ENCODE measurements around the gene SERPINB6. TPM values are rescaled to one million over a fixed set of nuclear protein-coding genes. Genes with fewer than 3 reads are reported as not detected.
"Not testable (repeated sequence)": the region's sequence is repeated elsewhere in the genome, so short reads cannot be mapped to it uniquely, and the experiment has no call there.

Gene SERPINB6
- polyA plus RNA-seq, 1 donor, result 89.2 TPM

DNA sequence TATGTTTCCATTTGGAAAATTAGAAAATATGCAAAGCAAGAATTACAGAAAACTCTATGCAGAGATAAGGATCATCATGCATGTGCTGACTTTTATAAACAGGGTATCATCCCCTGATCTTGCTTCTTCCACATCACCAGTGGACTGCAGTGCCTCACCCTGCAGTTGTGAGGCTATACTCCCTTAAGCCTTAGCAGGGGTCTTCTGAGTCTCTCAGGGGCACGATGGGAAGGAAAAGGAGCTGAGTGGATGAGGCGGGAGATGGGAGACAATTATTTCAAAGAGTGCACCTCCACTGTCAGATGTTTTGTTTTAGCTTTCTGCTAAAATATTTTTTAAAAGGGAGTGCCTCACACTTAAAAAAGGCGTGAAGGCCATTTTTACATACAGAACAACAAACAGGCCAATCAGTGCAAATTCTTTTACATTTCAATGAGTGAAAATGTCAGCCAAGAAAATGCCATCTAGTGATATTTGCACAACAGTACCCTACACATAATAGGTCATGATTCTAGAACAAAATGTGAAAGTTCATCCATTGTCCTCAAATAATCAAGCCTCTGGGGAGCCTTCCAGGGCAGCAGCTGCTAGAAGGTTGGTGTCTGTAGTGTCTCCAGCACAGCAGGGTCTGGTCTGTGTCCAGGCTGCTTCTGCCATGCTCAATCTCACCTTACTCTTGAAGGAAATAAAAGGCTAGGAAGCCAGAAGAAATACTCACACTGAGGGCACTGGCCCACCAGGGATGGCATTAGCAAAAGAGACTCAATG is 55.0 kb downstream of the SERPINB6 start:
- no peak for DNase-seq

DNA sequence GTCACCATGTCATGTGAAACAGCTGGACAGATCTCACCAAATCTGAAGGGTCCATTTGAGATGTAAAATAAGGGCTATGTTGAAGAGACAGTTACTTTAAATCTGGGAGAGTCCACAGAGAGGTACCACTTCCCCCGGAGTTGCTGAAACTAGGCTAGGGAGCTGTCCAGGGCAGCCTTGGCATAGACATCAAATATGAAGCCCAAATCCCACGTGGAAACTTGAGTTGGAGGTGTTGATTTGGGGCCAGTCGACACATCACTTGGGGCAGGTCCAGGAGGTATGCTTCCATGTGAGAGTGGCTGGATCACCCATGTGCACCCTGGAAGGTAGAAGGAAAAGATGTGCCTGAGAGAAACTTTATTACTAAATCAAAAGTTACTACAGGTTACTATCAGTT is 56.2 kb downstream of the SERPINB6 start:
- DNase-seq, result no peak

GRCh38 chr6:2914318-2914660 is 57.1 kb downstream of the SERPINB6 start:
- no peak for DNase-seq

DNA sequence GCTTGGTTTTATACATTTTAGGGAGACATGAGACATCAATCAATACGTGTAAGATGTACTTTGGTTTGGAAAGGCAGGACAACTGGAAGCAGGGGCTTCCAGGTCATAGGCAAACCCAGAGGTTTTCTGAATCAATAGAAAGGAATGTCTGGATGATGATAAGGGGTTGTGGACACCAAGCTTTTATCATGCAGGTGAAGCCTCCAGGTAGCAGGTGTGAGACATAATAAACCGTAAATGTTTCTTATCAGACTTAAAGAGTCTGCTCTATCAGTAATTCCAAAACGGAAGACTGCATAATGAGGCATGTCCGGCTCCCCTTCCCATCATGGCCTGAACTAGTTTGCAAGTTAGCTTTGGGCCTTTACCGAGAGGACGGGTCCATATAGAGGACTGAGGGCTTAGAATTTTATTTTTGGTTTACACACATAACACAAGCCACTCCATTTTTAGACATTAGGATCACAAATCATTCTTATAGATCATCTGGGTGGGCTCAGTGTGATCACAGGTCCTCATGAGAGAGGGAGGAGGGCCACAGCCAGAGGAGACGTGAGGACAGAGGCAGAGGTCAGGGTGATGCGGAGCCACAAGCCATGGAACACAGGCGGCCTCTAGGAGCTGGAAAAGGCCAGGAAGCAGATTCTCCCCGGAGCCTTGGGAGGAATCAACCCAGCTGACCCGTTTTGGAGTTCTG is 57.6 kb downstream of the SERPINB6 start:
- DNase-seq, result no peak

- no peak for DNase-seq
Observed at GRCh38 chr6:2911171-2911570, 60.2 kb downstream of the SERPINB6 start.

DNA sequence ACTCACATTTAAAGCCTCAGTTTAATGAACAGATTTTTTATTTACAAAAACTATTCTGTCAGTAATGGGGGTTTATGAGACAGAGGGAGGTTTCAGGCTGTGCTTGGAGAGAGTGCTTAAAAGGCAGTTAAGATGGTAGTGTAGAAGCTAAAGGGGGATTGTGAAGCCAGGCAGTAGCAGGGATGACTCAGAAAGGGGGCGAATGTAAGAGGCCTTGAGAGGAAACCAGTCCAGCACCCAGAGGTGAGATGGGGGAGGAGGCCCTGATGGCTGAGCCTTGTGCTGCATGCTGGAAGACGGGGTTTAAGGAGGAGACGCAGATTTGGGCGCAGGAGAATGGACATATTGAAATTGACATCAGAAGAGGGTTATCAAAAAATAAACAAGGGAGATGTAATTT is 61.6 kb downstream of the SERPINB6 start:
- DNase-seq, result no peak

GRCh38 chr6:2909051-2909606 is 62.2 kb downstream of the SERPINB6 start:
- DNase-seq, result not testable (repeated sequence)

- DNase-seq, result not testable (repeated sequence)
Observed at GRCh38 chr6:2908516-2908915, 62.9 kb downstream of the SERPINB6 start.

DNA sequence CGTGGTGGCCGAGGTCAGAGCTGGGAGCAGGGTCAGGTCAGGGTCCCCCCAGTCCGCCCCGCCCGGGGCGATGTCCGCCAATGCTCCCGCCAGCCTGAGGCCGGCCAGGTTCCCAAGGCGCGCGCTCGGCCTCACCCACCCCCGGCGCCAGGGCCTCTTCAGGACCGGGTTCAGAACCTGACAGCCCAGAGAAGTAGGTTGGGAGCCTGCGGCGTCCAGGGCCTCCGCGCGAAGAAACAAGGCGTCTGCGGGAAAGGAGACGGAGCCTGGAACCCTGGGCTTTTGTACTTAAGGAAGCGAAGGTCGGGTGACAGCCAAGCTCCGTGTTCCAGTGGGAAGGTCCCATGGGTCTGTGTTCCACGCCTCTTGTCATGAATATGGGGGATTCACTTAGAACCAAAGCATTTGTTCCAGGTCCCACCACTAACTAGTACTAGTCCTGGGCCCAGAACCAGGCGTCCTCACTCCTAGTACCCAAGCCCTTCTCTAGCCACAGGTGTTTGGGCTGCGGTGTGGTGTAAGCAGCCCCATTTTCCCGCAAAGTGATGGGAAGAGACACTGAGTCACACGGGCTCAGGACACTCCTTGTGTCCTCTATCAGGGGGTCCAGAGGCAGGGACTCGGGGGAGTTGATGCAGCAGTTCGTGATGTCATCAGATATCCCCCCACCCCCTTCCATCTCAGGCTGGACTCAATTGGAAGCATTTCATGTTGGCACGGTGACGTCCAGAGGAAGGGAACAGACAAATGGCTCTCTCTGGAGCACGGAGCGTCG is 67.8 kb downstream of the SERPINB6 start:
- not testable (repeated sequence) for DNase-seq

GRCh38 chr6:2901645-2902502 is 69.5 kb downstream of the SERPINB6 start:
- not testable (repeated sequence) for DNase-seq

GRCh38 chr6:2900821-2901644 is 70.3 kb downstream of the SERPINB6 start:
- no peak for DNase-seq

GRCh38 chr6:2900221-2900807 is 71.1 kb downstream of the SERPINB6 start:
- no peak for DNase-seq

DNA sequence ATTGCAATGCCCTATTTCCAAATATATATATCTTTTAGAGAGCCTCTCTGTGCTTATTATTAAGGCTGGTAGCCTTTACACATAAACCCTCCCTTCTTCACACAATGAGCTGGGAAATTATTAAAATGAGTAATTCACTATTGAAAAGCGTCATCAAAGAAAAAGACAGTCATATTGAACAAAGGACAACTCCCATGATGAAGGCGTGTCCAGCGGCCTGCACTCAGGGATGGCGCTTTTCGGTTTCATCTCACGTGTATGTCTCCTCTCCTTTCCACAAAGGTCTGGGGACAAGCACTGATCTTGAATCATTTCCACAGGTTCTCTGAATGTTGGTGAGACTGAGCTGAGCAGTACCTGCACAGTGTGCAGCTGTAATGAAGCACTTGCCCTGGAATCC is 71.8 kb downstream of the SERPINB6 start:
- DNase-seq, result no peak

Other genes with a start within 250 kb of the SERPINB6 start
- 1.8 TPM for gene MYLK4, start 220.6 kb downstream of the SERPINB6 start, polyA plus RNA-seq (ENCODE audit: insufficient read length)
- 51.9 TPM for gene WRNIP1, start 206.2 kb downstream of the SERPINB6 start, polyA plus RNA-seq (ENCODE audit: insufficient read length)
- 19.3 TPM for gene SERPINB1, start 129.7 kb downstream of the SERPINB6 start, polyA plus RNA-seq (ENCODE audit: insufficient read length)
- 13.2 TPM for gene SERPINB9, start 68.3 kb downstream of the SERPINB6 start, polyA plus RNA-seq (ENCODE audit: insufficient read length)
- 67.3 TPM for gene NQO2, start 28.3 kb upstream of the SERPINB6 start, polyA plus RNA-seq (ENCODE audit: insufficient read length)
- gene RIPK1, start 96.9 kb upstream of the SERPINB6 start, polyA plus RNA-seq (ENCODE audit: insufficient read length), result 31.3 TPM
- 62.1 TPM for gene BPHL, start 147.1 kb upstream of the SERPINB6 start, polyA plus RNA-seq (ENCODE audit: insufficient read length)
- 45.8 TPM for gene TUBB2A, start 186.0 kb upstream of the SERPINB6 start, polyA plus RNA-seq (ENCODE audit: insufficient read length)